HepG2 (cell line): ENCODE results near the gene INTU. TPM values are rescaled to one million over a fixed set of nuclear protein-coding genes. Genes with fewer than 3 reads are reported as not detected.

Experiments
- ATAC-seq: fragments of 200-7000 bp; cut with Tn5 transposase; 3 replicates; pipeline ENCODE4 v1.9.1; 2020; ENCODE audit warnings: mild to moderate bottlenecking, moderate library complexity
- BruUV-seq: library from RNA; stranded (reverse); fragments of 400-500 nt; replicated peaks from 2 replicates; lab custom pipeline; 2021; lab: Mats Ljungman, UMichigan
- CTCF ChIA-PET: fragments of 300-600 bp; formaldehyde crosslinking; extraction: SDS; loops from one replicate; lab custom pipeline; 2021; ENCODE audit warnings: low total read pairs, inconsistent platforms, low intra/inter-chr PET ratio; lab: Yijun Ruan, JAX
- POLR2A ChIA-PET: fragments of 350-600 bp; sonication (Branson Sonifier 250); formaldehyde crosslinking; loops from one replicate; lab custom pipeline; 2020; ENCODE audit warnings: antibody characterized with exemption, inconsistent platforms; lab: Yijun Ruan, JAX
- DNase-seq: peaks from one replicate; pipeline ENCODE4 v3.0.0-alpha.2; 2015; ENCODE audit warnings: low spot score
- FAIRE-seq: peaks from 3 replicates; lab custom pipeline; 2011; peaks lifted over from hg19 to GRCh38; lab: Jason Lieb, UNC
- H2AFZ ChIP-seq: one replicate; pipeline ENCODE4 v1.6.1; 2011; ENCODE audit warnings: low read length, inconsistent platforms
- H3K27ac ChIP-seq: fragments of 300-600 bp; 3 replicates; pipeline ENCODE4 v1.8.0; 2011; ENCODE audit warnings: mixed run types, mild to moderate bottlenecking, mixed read lengths, low read length, inconsistent platforms; ENCODE audit not compliant: insufficient read depth; ENCODE audit errors: extremely low read length
- H3K27me3 ChIP-seq, 2 experiments: fragments of 200-600 bp in 1 of 2; 2 replicates in 1 of 2; 3 replicates in 1 of 2; pipeline versions ENCODE4 v1.6.0 to v1.8.0; 2011; ENCODE audit warnings: low read length in 2 of 2, mild to moderate bottlenecking in 2 of 2, moderate library complexity in 2 of 2, inconsistent platforms in 1 of 2; ENCODE audit not compliant: insufficient read depth in 2 of 2, control insufficient read depth in 1 of 2
- H3K36me3 ChIP-seq, 2 experiments: fragments of 200-600 bp in 1 of 2; replicated peaks in 1 of 2; 2 replicates in 1 of 2; 3 replicates in 1 of 2; pipeline versions ENCODE4 v1.5.1 to v1.8.0; 2011; ENCODE audit warnings: low read length in 2 of 2, inconsistent platforms in 1 of 2; ENCODE audit not compliant: insufficient read depth in 2 of 2, control insufficient read depth in 1 of 2
- H3K4me1 ChIP-seq: 2 replicates; pipeline ENCODE4 v1.5.1; 2012; ENCODE audit warnings: low read length, inconsistent platforms; ENCODE audit not compliant: insufficient read depth
- H3K4me2 ChIP-seq: 2 replicates; pipeline ENCODE4 v1.6.0; 2011; ENCODE audit warnings: low read depth, low read length, inconsistent platforms
- H3K4me3 ChIP-seq, 3 experiments: fragments of 200-600 bp in 1 of 3; sonication (generic), shearing (Covaris generic) in 1 of 3; replicated peaks in 1 of 3; 2 replicates each; pipeline ENCODE4 v1.5.1; 2011 to 2016; ENCODE audit warnings: low read length in 3 of 3, inconsistent platforms in 2 of 3, low read depth in 2 of 3, mild to moderate bottlenecking in 2 of 3, control low read depth in 1 of 3, mixed read lengths in 1 of 3; ENCODE audit not compliant: insufficient read depth in 1 of 3
- H3K79me2 ChIP-seq: one replicate; pipeline ENCODE4 v1.6.1; 2011; ENCODE audit warnings: low read length, inconsistent platforms; ENCODE audit not compliant: insufficient read depth
- H3K9ac ChIP-seq: 2 replicates; pipeline ENCODE4 v1.6.0; 2011; ENCODE audit warnings: mild to moderate bottlenecking, low read depth, low read length, inconsistent platforms; ENCODE audit not compliant: insufficient read depth
- H3K9me3 ChIP-seq: 2 replicates; pipeline ENCODE4 v1.5.1; 2012; ENCODE audit warnings: mild to moderate bottlenecking, low read length
- H4K20me1 ChIP-seq: 2 replicates; pipeline ENCODE4 v1.6.0; 2011; ENCODE audit warnings: inconsistent platforms, mild to moderate bottlenecking, low read length, moderate library complexity; ENCODE audit not compliant: insufficient read depth
- AFF4 ChIP-seq: sonication (generic); formaldehyde crosslinking; IDR thresholded peaks from 2 replicates; pipeline ENCODE4 v1.4.0; 2020; ENCODE audit warnings: missing genetic modification reagents
- CCAR2 ChIP-seq: fragments of 200-400 bp; formaldehyde crosslinking; optimal IDR thresholded peaks from 2 replicates; pipeline ENCODE3; 2018; ENCODE audit warnings: low read depth, mild to moderate bottlenecking, low read length, moderate library complexity
- ERF ChIP-seq: IDR thresholded peaks from 2 replicates; pipeline ENCODE4 v1.6.1; 2018; ENCODE audit warnings: missing biosample characterization, missing genetic modification reagents
- HOXD1 ChIP-seq: sonication (generic); formaldehyde crosslinking; IDR thresholded peaks from 2 replicates; pipeline ENCODE4 v1.5.0; 2020; ENCODE audit warnings: missing genetic modification reagents
- KMT2B ChIP-seq: IDR thresholded peaks from 2 replicates; pipeline ENCODE4 v1.6.1; 2016; ENCODE audit warnings: missing genetic modification reagents, missing compliant biosample characterization
- NRL ChIP-seq: sonication (generic); formaldehyde crosslinking; IDR thresholded peaks from 2 replicates; pipeline ENCODE4 v1.5.0; 2020; ENCODE audit warnings: missing genetic modification reagents, mild to moderate bottlenecking, moderate library complexity, borderline replicate concordance
- PRDM15 ChIP-seq: sonication (generic); formaldehyde crosslinking; IDR thresholded peaks from 2 replicates; pipeline ENCODE4 v1.4.0; 2020; ENCODE audit warnings: missing genetic modification reagents
- RELA ChIP-seq: sonication (generic); formaldehyde crosslinking; IDR thresholded peaks from 2 replicates; pipeline ENCODE4 v1.4.0; 2020; ENCODE audit warnings: missing genetic modification reagents
- SMARCE1 ChIP-seq: fragments of 450-650 bp; IDR thresholded peaks from 2 replicates; pipeline ENCODE4 v1.6.1; 2017; ENCODE audit warnings: borderline replicate concordance
- SSRP1 ChIP-seq: IDR thresholded peaks from 2 replicates; pipeline ENCODE4 v1.6.1; 2016; ENCODE audit warnings: control low read depth
- ZMYM3 ChIP-seq: sonication (generic); formaldehyde crosslinking; IDR thresholded peaks from 2 replicates; pipeline ENCODE4 v1.5.1; 2020; ENCODE audit warnings: mild to moderate bottlenecking, missing genetic modification reagents
- ZNF235 ChIP-seq: sonication (generic); formaldehyde crosslinking; IDR thresholded peaks from 2 replicates; pipeline ENCODE4 v1.8.1; 2023; ENCODE audit warnings: mild to moderate bottlenecking, missing genetic modification reagents, borderline replicate concordance
- ZNF326 ChIP-seq: sonication (generic); formaldehyde crosslinking; IDR thresholded peaks from 2 replicates; pipeline ENCODE4 v1.4.0; 2020; ENCODE audit warnings: missing genetic modification reagents, borderline replicate concordance
- ZNF34 ChIP-seq: sonication (generic); formaldehyde crosslinking; IDR thresholded peaks from 2 replicates; pipeline ENCODE4 v1.4.0; 2020; ENCODE audit warnings: mild to moderate bottlenecking, missing genetic modification reagents, borderline replicate concordance
- ZNF598 ChIP-seq: sonication (generic); formaldehyde crosslinking; IDR thresholded peaks from 2 replicates; pipeline ENCODE4 v1.5.1; 2020; ENCODE audit warnings: mild to moderate bottlenecking, missing genetic modification reagents, borderline replicate concordance
- ZNF766 ChIP-seq: sonication (generic); formaldehyde crosslinking; IDR thresholded peaks from 2 replicates; pipeline ENCODE4 v1.5.0; 2020; ENCODE audit warnings: missing genetic modification reagents, borderline replicate concordance
- ZNF841 ChIP-seq: sonication (generic); formaldehyde crosslinking; IDR thresholded peaks from 2 replicates; pipeline ENCODE4 v1.8.1; 2023; ENCODE audit warnings: missing genetic modification reagents, borderline replicate concordance
- WGBS: methylation state at CpG from one replicate; pipeline ENCODE4 v1.1.6; 2017; ENCODE audit warnings: low lambda C conversion rate; 5-methylcytosine and 5-hydroxymethylcytosine counted together
- in situ Hi-C: cut with HindIII; loops from 2 replicates; pipeline ENCODE4 v1.10.0; 2017; ENCODE audit warnings: low pct_unique_long_range_greater_than_20kb; ENCODE audit not compliant: extremely low pct_ligation_motif_present
- intact Hi-C: fragments of 100-400 bp; cut with micrococcal nuclease; formaldehyde crosslinking; loops from one replicate; pipeline ENCODE4 v1.10.0; 2022; ENCODE audit not compliant: unreplicated experiment
- polyA plus RNA-seq, 8 experiments: library from polyadenylated mRNA; depleted of rRNA in 3 of 8; stranded (reverse) in 7 of 8; unstranded in 1 of 8; fragments of >200 nt; fragmentation: Illumina TruSeq in 4 of 8; extraction: Trizol in 4 of 8; gene quantifications; 2 replicates each; pipeline versions ENCODE4 v1.2.1 to v1.2.3, GENCODE V29; 2011 to 2016; ENCODE audit warnings: low read depth in 4 of 8, missing spikeins in 1 of 8, mixed read lengths in 1 of 8; ENCODE audit not compliant: insufficient read depth in 1 of 8
- total RNA-seq, 5 experiments: library from RNA; depleted of rRNA; stranded (reverse); fragments of >200 nt; fragmentation: Illumina TruSeq; extraction: Trizol; gene quantifications; 2 replicates each; pipeline ENCODE4 v1.2.3, GENCODE V29; 2016; ENCODE audit warnings: low read depth in 1 of 5

INTU gene
- total and polyA plus RNA-seq, 2 of the 13 experiments (the other 11 are each of a cell fraction or from before 2014, with no cell fraction given): 5.3 to 6.2 TPM

- TF ChIP-seq ZNF235 (CRISPR knock-in tag) (no peak), SSRP1 (CRISPR knock-in tag) (no peak), KMT2B (CRISPR knock-in tag) (no peak), ZNF34 (CRISPR knock-in tag) (no peak), CCAR2 (no peak), HOXD1 (no peak), ZNF841 (CRISPR knock-in tag) (no peak), NRL (no peak), SMARCE1 (no peak), RELA (CRISPR knock-in tag) (no peak), ZMYM3 (no peak), PRDM15 (CRISPR knock-in tag) (no peak), AFF4 (CRISPR knock-in tag) (no peak), ZNF766 (CRISPR knock-in tag) (no peak), ZNF326 (CRISPR knock-in tag) (no peak), ZNF598 (CRISPR knock-in tag) (no peak), ERF (CRISPR knock-in tag) (no peak)
- TF ChIP-seq, all 625 proteins: peak for 0
- intact Hi-C loops: no loop called here
- H3K79me2 ChIP-seq: no peaks in the 10 kb centered on the region
- DNase-seq (no peak), ATAC-seq (no peak), FAIRE-seq (no peak)
- no peak overlapping the region for H2AFZ ChIP-seq
- no peaks in the 10 kb centered on the region; a peak in 1 of 5 replicates for H3K27me3 ChIP-seq
- no peaks in the 10 kb centered on the region for H3K4me1 ChIP-seq
- no peak overlapping the region for H3K4me3 ChIP-seq
- no peaks in the 10 kb centered on the region for H4K20me1 ChIP-seq
- CTCF ChIA-PET: no interaction called here
- WGBS: 99% methylated on average over 3 of the region's 3 CpGs
- no peaks in the 10 kb centered on the region for H3K9me3 ChIP-seq
- no peak overlapping the region for H3K4me2 ChIP-seq
- no TSS peak for BruUV-seq
- peaks cover 2 to 6% of the 10 kb centered on the region in 2 experiments; a peak in 3 of 5 replicates for H3K36me3 ChIP-seq
- no peak overlapping the region for H3K27ac ChIP-seq
- in situ Hi-C loops: no loop called here
- no peak overlapping the region for H3K9ac ChIP-seq
- POLR2A ChIA-PET: no interaction called here
Observed at GRCh38 chr4:127648061-127648460, 15.3 kb downstream of the INTU start.
